HL-60 (cell line): Measurements from ENCODE around the gene ARID1B.

ENCODE experiments used
- DNase-seq, 2 experiments: peaks; one replicate each; pipeline ENCODE4 v3.0.0-alpha.2; 2010 to 2020; ENCODE audit warnings: low read depth in 1 of 2, low spot score in 1 of 2
- H3K27ac ChIP-seq: fragments of 250-450 bp; sonication (Bioruptor Pico); replicated peaks from 2 replicates; pipeline ENCODE4 v1.5.1; 2020; ENCODE audit warnings: mild to moderate bottlenecking, moderate library complexity
- H3K27me3 ChIP-seq: fragments of 250-450 bp; sonication (Bioruptor Pico); 2 replicates; pipeline ENCODE4 v1.5.1; 2021; ENCODE audit warnings: mild to moderate bottlenecking, moderate library complexity; ENCODE audit not compliant: insufficient read depth, poor library complexity, severe bottlenecking
- H3K4me3 ChIP-seq: replicated peaks from 2 replicates; pipeline ENCODE4 v1.5.1; 2011; ENCODE audit warnings: mild to moderate bottlenecking, control low read depth, low read length; ENCODE audit not compliant: insufficient read depth
- GABPA ChIP-seq: IDR thresholded peaks from 2 replicates; pipeline ENCODE4 v1.6.1; 2012; ENCODE audit warnings: low read depth
- POLR2AphosphoS5 ChIP-seq: IDR thresholded peaks from 2 replicates; pipeline ENCODE4 v1.6.1; 2012; ENCODE audit warnings: low read depth
- SPI1 ChIP-seq: IDR thresholded peaks from 2 replicates; pipeline ENCODE4 v1.6.1; 2012; ENCODE audit warnings: low read depth, mild to moderate bottlenecking, borderline replicate concordance
- TF ChIP-seq, protein P1 (sequence below): IDR thresholded peaks from one replicate; pipeline ENCODE4 v1.5.1; 2011; ENCODE audit warnings: low read length, control low read depth, inconsistent platforms; ENCODE audit not compliant: insufficient read depth
- TF ChIP-seq, protein P2 (sequence below): IDR thresholded peaks from 2 replicates; pipeline ENCODE4 v1.6.1; 2012; ENCODE audit warnings: low read depth; ENCODE audit not compliant: insufficient replicate concordance

ARID1B gene

DNA sequence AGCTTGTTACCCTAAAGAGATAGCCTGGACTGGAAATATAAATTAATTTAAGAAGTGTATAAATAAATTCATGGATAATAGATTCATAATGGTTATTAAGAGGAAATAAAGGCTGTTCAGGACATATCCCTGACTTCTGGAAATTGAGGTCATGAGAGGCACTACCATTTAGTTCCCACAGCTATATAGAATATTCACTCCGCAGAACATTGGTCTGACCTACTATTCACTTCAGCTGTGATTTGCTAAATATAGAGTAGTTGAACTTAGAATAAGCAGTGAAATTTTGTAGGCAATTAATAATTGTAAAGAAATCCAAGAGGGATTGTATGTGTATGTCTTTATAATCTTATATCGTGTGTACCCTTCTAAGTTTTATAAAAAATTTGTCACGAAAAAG is 112.8 kb downstream of the ARID1B start:
- Histone ChIP-seq H3K27me3 (no peaks in the 10 kb centered on the region), H3K4me3 (no peak overlapping the region), H3K27ac (no peak overlapping the region)
- DNase-seq, result no peak
- no peak for TF ChIP-seq POLR2AphosphoS5
- TF ChIP-seq SPI1, result no peak
- TF ChIP-seq, protein P1, sequence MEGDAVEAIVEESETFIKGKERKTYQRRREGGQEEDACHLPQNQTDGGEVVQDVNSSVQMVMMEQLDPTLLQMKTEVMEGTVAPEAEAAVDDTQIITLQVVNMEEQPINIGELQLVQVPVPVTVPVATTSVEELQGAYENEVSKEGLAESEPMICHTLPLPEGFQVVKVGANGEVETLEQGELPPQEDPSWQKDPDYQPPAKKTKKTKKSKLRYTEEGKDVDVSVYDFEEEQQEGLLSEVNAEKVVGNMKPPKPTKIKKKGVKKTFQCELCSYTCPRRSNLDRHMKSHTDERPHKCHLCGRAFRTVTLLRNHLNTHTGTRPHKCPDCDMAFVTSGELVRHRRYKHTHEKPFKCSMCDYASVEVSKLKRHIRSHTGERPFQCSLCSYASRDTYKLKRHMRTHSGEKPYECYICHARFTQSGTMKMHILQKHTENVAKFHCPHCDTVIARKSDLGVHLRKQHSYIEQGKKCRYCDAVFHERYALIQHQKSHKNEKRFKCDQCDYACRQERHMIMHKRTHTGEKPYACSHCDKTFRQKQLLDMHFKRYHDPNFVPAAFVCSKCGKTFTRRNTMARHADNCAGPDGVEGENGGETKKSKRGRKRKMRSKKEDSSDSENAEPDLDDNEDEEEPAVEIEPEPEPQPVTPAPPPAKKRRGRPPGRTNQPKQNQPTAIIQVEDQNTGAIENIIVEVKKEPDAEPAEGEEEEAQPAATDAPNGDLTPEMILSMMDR, result no peak
- TF ChIP-seq, protein P2, sequence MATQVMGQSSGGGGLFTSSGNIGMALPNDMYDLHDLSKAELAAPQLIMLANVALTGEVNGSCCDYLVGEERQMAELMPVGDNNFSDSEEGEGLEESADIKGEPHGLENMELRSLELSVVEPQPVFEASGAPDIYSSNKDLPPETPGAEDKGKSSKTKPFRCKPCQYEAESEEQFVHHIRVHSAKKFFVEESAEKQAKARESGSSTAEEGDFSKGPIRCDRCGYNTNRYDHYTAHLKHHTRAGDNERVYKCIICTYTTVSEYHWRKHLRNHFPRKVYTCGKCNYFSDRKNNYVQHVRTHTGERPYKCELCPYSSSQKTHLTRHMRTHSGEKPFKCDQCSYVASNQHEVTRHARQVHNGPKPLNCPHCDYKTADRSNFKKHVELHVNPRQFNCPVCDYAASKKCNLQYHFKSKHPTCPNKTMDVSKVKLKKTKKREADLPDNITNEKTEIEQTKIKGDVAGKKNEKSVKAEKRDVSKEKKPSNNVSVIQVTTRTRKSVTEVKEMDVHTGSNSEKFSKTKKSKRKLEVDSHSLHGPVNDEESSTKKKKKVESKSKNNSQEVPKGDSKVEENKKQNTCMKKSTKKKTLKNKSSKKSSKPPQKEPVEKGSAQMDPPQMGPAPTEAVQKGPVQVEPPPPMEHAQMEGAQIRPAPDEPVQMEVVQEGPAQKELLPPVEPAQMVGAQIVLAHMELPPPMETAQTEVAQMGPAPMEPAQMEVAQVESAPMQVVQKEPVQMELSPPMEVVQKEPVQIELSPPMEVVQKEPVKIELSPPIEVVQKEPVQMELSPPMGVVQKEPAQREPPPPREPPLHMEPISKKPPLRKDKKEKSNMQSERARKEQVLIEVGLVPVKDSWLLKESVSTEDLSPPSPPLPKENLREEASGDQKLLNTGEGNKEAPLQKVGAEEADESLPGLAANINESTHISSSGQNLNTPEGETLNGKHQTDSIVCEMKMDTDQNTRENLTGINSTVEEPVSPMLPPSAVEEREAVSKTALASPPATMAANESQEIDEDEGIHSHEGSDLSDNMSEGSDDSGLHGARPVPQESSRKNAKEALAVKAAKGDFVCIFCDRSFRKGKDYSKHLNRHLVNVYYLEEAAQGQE, result no peak
- TF ChIP-seq GABPA, result no peak

DNA sequence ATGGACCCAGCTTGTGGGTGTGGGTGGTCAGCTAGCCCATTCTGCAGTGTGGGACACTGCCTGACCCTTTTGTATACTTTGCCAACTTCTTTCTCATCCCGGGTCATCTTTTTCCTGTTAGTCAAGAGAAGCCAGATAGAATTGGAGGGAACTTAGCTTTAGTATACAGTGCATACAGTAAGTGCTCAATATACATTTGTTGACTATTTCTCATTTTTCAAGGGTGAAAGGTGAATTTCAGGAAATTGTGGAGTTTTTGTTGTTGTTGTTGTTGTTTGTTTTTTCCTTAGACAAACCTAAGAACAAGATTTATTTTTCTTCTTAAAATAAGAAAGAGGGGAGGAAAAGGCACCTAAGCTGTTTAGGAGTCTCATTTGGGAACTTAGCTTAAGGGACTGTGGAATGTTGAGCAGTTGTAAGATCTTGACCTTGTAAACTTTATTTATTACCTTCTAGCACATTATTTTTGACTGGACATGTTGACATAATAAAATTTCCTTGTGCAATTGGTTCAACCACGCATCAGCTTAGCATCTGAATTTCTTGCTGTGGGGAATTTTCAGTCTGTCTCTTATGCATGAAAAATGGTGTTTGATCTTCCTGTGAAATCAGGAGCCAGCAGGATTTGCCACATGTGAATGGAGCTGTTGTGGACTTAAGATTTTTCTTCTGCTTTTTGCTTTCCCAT is 113.6 kb downstream of the ARID1B start:
- Histone ChIP-seq H3K27ac (no peak overlapping the region), H3K27me3 (no peaks in the 10 kb centered on the region), H3K4me3 (no peak overlapping the region)
- no peak for DNase-seq
- TF ChIP-seq, protein P1, result no peak
- TF ChIP-seq GABPA (no peak), SPI1 (no peak), POLR2AphosphoS5 (no peak)
- TF ChIP-seq, protein P2, result no peak

DNA sequence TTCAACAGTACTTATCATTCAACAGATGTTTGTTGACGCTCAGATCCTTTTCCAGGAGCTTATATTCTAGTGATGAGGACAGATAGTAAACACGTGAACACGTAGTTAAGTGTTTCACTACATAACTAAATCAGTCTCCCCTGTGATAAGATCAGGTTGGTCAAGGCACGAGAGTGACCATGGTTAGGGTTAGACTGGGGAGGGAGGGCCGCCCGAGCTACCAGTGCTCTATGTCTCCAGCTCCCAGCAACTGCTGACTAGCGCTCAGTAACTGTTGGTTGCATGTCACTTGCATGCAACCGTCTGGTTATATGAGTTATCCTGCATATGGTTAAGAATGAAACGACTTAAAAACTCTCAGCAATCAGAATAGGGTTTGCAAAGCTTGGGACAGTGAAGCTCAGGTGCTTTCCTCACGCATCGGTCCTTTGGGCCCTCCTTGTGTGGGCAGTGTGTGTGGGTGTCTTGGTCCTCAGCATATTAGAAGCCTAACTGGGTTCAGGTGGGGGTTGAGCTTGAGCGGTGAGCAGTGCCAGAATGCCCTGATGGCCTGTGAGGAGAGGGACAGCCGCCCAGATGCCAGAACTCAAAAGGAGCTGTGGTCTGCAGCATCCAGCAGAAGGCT is 120.8 kb downstream of the ARID1B start:
- no peak for DNase-seq
- Histone ChIP-seq H3K27me3 (no peaks in the 10 kb centered on the region), H3K4me3 (no peak overlapping the region), H3K27ac (no peak overlapping the region)
- TF ChIP-seq, protein P2, result no peak
- no peak for TF ChIP-seq POLR2AphosphoS5
- no peak for TF ChIP-seq GABPA
- TF ChIP-seq, protein P1, result no peak
- no peak for TF ChIP-seq SPI1
